HEK293T (cell line): ENCODE results near the gene LCT.

ENCODE experiments used
- CTBP1 ChIP-seq: fragments of 450-650 bp; IDR thresholded peaks from 2 replicates; pipeline ENCODE4 v1.6.1; 2016; ENCODE audit warnings: borderline replicate concordance
- FOXM1 ChIP-seq: fragments of 450-650 bp; IDR thresholded peaks from 2 replicates; pipeline ENCODE4 v1.6.1; 2017; ENCODE audit warnings: mild to moderate bottlenecking, borderline replicate concordance
- ZNF384 ChIP-seq: fragments of 450-650 bp; IDR thresholded peaks from 2 replicates; pipeline ENCODE4 v1.6.1; 2016
- TF ChIP-seq, protein P1 (sequence below): fragments of 450-650 bp; IDR thresholded peaks from 2 replicates; pipeline ENCODE4 v1.6.1; 2016

- TF ChIP-seq, protein P1, sequence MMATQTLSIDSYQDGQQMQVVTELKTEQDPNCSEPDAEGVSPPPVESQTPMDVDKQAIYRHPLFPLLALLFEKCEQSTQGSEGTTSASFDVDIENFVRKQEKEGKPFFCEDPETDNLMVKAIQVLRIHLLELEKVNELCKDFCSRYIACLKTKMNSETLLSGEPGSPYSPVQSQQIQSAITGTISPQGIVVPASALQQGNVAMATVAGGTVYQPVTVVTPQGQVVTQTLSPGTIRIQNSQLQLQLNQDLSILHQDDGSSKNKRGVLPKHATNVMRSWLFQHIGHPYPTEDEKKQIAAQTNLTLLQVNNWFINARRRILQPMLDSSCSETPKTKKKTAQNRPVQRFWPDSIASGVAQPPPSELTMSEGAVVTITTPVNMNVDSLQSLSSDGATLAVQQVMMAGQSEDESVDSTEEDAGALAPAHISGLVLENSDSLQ = no peak
- TF ChIP-seq FOXM1 = no peak
- no peak for TF ChIP-seq CTBP1
- no peak for TF ChIP-seq ZNF384
Measured at GRCh38 chr2:135802350-135802749, 34.6 kb downstream of the LCT start.
